IPS-NIHi11 (cell line): ENCODE data around the gene PHETA1.
"Not testable (repeated sequence)": the region's sequence is repeated elsewhere in the genome, so short reads cannot be mapped to it uniquely, and the experiment has no call there.

Experiments
- DNase-seq: peaks from one replicate; pipeline ENCODE4 v3.0.0; 2012; ENCODE audit warnings: mixed read lengths, low spot score

Gene PHETA1

DNA sequence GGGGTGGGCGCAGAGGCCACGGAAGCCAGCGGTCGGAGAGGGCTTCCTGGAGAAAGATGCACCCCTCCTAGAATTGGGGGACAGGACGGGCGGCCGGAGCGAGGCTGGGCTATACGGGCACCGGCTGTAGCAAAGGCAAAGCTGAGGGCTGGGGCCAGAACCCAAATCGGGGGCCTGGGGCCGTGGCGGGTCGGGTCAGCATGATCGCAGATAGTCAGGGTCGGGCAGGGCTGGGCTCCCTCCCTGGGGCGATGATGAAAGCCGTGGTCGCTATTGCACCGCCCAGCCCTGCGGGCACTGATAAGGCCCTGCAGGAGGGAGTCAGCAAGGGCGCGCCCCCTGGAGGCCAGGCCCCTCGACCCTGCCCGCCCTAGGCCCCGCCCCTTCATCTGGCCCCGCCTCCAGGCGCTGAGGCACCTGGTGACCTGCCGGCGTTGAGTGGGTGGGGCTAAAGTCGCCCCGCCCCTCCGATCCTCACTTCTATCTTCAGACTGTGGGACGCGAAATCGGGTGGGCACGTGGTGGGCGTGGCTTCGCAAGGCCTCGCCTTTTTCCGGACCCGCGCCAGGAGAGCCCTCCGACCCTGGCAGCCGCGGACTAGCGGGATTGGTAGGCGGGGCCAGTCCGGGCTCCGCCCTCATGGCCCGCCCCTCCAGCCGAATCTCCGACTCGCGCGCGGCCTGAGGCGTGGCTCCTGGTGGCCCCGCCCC, 36.4 kb upstream of the PHETA1 start:
- DNase-seq = peak; percentile 94

- no peak for DNase-seq
Measured at GRCh38 chr12:111404362-111405148, 35.7 kb upstream of the PHETA1 start.

DNA sequence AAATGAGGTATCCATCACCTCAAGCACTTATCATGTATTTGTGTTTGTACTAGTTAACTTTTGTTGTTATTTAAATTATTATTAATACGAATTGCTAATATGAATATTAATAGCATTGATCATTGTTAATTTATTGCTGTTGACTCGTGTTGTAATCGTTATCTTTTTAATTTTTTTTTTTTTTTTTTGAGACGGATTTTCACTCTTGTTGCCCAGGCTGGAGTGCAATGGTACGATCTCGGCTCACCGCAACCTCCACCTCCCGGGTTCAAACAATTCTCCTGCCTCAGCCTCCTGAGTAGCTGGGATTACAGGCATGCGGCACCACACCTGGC, 33.6 kb upstream of the PHETA1 start:
- not testable (repeated sequence) for DNase-seq

- DNase-seq = no peak
Measured at GRCh38 chr12:111401167-111401605, 32.3 kb upstream of the PHETA1 start.

DNA sequence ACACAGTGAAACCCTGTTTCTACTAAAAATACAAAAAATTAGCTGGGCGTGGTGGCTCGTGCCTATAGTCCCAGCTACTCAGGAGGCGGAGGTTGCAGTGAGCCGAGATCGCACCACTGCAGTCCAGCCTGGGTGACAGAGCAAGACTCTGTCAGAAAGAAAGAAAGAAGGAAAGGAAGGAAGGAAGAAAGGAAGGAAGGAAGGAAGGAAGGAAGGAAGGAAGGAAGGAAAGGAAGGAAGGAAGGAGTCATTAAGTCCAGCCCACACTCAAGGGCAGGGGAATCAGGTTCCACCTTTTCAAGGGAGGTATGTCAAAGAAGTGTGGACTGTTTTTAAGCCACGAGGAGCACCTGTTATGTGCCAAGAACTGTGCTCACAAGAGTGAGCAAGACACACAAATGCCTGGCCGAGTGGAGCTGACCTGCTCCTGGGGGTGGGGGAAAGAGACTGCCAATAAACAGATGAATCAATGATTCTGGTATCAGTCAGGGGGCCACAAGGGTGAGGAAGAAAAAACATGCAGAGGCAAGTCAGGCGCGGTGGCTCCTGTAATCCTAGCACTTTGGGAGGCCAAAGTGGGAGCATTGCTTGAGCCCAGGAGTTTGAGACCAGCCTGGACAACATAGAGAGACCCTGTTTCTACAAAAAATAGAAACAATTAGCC, 31.0 kb upstream of the PHETA1 start:
- not testable (repeated sequence) for DNase-seq

- DNase-seq = no peak
Measured at GRCh38 chr12:111398530-111398929, 29.6 kb upstream of the PHETA1 start.

- DNase-seq = peak; percentile 93
Measured at GRCh38 chr12:111396726-111397445, 28.0 kb upstream of the PHETA1 start.

- DNase-seq = not testable (repeated sequence)
Measured at GRCh38 chr12:111396271-111396670, 27.4 kb upstream of the PHETA1 start.

GRCh38 chr12:111395336-111396187, 26.7 kb upstream of the PHETA1 start:
- DNase-seq = no peak

- DNase-seq = no peak
Measured at GRCh38 chr12:111394480-111394879, 25.6 kb upstream of the PHETA1 start.

- no peak for DNase-seq
Measured at GRCh38 chr12:111393700-111394300, 24.9 kb upstream of the PHETA1 start.

GRCh38 chr12:111390910-111391309, 22.0 kb upstream of the PHETA1 start:
- no peak for DNase-seq

DNA sequence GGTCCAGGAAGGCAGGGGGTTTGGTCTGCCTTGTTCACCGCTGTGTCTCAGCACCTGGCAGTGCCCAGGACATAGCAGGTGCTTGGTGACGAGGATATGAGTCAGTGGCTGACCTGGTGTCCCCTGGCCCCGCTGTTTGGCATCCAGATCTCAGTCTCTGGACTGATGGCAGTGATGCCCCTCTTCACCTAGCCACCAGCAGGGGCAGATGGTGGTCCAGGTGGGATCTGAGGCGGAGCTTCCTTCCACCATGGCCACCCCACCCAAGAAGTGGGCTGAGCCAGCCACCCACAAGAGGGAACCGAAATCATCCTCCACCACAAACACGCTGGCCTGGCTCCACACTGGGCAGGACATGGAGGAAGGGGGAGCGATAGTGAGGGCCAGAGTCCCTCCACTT, 20.7 kb upstream of the PHETA1 start:
- DNase-seq = no peak

GRCh38 chr12:111387747-111388323, 18.9 kb upstream of the PHETA1 start:
- DNase-seq = no peak

DNA sequence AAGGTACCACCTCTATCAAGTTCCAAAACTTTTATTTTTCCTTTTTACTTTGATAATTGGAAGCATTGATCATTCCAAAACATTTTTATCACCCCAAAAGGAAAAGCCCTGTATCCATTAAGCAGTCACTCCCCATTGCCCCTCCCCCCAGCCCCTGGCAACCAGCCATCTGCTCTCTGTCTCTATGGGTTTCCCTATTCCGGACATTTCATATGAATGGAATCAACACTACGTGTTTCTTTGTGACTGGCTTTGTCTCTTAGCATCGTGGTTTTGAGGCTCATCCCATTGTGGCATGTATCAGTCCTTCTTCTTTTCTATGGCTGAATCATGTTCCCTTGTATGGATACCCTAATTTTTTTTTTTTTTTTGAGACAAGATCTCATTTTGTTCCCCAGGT, 18.0 kb upstream of the PHETA1 start:
- no peak for DNase-seq

DNA sequence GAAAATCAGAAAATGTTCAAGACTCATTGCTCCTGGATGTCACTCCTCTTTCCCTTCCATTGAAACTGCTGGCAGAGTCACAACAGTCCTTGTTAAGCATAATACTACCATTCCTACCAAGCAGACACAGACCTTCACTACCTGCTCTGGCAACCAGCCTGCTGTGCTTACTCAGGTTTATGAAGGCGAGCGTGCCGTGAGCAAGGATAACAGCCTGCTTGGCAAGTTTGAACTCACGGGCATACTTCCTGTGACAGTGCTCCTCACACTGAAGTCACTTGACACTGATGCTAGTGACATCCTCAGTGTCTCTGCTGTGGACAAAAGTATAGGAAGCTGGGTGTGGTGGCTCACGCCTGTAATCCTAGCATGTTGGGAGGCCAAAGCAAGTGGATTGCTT, 15.7 kb upstream of the PHETA1 start:
- DNase-seq = no peak

DNA sequence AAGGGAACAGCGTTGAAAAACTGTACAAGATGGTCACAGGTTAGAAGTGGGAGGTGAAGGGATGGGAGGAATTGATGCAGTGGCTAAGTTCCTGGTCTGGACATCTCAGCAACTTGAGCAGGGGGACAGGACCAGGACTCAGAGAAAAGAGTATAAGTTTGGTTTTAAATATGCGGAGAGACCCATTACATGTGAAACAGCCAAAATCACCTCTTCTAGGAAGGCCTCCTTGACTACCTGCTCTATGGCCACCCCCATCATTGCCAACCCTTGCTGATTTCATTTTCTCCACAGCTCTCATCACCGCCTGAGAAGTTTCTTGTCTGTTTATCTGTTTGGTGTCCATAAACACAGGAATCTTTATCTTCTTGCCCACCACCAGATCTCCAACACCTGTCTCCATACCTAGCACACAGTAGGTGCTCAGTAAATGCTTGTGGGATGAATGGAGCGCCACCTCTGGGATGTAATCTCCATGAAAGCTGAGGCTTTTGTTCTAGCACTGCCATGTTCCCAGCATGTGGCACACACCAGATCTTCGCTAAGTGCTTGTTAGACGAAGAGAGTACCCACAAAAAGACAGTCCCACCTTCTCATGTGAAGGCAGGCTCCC, 11.2 kb upstream of the PHETA1 start:
- DNase-seq = no peak

GRCh38 chr12:111377440-111377839, 8.5 kb upstream of the PHETA1 start:
- no peak for DNase-seq

GRCh38 chr12:111373231-111373630, 4.3 kb upstream of the PHETA1 start:
- not testable (repeated sequence) for DNase-seq
